HG03103 (cell line): Measurements from ENCODE around the gene ASS1.

ENCODE experiments used
- ATAC-seq: cut with Tn5 transposase; IDR thresholded peaks from one replicate; pipeline ENCODE4 v1.9.1; 2021; ENCODE audit warnings: low read depth; ENCODE audit not compliant: unreplicated experiment

The ASS1 gene

GRCh38 chr9:130451509-130452388 is 7.0 kb downstream of the ASS1 start:
- ATAC-seq, result no peak

DNA sequence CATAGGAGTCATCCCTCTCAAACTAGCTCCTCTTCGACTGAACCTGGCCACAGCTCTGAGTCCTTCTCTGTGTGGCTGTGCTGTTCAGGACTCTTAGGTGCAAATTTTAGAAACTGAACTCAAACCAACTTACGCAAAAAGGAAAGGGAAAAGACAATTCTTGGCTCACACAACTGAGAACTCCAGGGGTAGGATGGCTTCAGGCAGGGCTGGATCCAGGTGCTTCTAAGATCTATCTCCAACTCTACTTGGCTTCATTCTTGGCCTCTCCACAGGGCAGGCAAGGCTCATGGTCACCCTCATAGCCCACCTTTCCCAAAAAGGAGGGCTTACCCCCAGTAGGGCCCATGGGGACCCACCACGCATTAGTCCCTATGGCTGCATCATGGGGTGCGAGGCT is 8.1 kb downstream of the ASS1 start:
- ATAC-seq, result no peak

- ATAC-seq, result no peak
These were observed 8.7 kb downstream of the ASS1 start for GRCh38 chr9:130453487-130453886.

- no peak for ATAC-seq
These were observed 9.5 kb downstream of the ASS1 start for GRCh38 chr9:130454096-130454811.

DNA sequence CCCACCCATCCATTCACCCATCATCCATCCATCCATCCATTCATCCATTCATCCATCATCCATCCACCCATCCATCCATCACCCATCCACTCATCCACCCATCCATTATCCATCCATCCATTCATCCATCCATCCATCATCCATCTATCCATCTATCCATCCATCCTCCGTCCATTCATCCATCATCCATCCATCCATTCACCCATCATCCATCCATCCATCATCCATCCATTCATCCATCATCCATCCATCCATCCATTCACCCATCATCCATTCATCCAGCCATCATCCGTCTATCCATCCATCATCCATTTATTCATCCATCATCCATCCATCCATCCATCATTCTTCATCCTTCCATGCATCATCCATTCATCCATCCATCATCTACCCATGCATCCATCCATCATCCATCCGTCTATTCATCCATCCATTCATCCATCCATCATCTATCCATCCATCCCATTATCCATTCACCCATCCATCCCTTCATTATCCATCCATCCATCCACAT is 10.1 kb downstream of the ASS1 start:
- no peak for ATAC-seq

- no peak for ATAC-seq
These were observed 13.5 kb downstream of the ASS1 start for GRCh38 chr9:130458027-130458803.

DNA sequence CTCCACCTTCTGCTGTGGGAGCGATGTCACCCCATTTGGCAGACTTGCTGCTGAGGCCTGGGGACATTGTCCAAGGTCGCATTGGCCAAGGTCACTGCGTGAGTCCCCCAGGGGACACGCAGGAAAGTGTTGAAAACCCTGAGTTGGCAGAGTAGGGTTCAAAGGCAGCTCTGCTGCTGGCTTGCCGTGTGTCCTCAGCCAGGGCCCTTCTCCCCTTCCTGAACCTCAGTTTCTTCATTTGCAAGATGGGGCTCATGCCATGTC is 14.0 kb downstream of the ASS1 start:
- no peak for ATAC-seq

DNA sequence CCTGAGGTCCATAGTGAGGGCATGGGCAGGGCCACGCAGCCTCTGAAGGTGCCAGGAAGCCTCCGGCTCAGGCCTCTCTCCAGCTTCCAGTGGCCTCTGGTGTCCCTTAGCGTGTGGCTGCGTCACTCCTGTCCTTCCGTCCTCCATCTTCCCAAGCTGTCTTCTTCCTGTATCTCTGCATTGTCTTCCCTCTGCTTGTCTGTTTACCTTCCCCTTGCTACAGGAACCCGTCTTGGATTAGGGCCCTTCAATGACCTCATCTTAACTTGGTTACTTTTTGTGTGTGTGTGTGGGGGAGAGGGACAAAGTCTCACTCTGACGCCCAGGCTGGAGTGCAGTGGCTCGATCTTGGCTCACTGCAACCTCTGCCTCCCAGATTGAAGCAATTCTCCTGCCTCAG is 14.4 kb downstream of the ASS1 start:
- ATAC-seq, result no peak

- ATAC-seq, result no peak
These were observed 15.3 kb downstream of the ASS1 start for GRCh38 chr9:130459941-130460669.

DNA sequence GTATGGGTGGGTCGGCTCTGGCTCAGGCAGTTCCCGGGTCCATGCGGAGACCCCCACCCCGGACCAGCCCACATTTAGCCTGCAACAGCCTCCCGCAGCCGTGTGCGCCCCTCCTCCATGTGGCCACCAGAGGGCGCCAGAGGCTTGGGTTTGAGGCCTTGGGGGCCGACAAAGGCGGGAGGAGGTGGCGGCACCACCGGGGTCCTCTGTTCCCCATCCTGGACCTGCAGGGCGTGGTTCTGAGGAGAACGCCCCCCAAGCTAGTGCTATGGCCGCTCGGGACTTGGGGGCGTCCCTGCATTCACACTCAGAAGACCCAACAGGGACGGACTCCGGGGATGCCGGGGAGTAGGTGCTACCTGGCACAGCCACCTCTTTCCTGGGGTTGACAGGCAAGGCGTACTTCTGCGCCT is 16.5 kb downstream of the ASS1 start:
- ATAC-seq, result no peak

- ATAC-seq, result no peak
These were observed 17.0 kb downstream of the ASS1 start for GRCh38 chr9:130461731-130462130.

- no peak for ATAC-seq
These were observed 18.2 kb downstream of the ASS1 start for GRCh38 chr9:130462685-130463540.

DNA sequence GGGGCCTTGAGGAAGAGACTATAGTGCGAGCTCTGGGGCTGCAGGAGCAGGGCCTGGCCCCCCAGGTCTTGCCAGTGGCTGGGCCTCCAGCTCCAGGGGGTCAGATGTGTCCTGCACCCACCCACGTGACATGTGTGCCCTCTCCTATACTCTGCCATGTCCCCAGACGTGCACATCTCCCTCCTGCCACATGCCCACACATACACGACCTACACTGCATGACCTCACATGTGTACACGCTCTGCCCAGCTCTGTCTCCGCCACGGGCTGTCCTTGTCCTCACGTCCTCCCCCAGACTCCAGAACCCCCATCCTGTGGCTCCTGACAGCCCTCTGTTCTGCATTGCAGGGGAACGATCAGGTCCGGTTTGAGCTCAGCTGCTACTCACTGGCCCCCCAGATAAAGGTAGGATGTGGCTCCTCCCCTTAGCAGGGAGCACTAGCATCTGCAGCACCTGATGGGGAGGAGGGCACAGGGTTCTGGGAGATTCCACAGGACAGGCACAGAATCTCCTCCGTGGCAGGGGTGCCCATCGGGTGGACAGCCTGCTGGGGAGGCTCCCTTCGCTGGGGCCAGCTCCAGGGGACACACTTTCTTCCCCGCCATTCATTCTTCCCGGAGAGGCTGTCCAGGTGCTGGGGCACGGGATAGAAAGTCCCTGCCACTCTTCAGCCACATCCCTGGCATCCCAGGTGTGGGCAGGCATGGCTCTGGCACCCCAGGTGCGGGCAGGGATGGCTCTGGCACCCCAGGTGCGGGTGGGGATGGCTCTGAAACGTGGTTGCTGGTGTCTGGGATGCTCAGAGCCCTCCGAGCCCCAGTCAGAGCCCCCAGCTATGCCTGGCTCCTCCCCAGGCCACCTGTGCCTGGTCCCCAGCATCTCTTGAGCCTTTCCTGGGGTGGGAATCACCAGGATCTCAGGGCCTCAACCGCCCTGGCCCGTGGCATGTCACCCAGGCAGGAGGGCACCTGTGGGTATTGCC is 19.3 kb downstream of the ASS1 start:
- ATAC-seq, result no peak

DNA sequence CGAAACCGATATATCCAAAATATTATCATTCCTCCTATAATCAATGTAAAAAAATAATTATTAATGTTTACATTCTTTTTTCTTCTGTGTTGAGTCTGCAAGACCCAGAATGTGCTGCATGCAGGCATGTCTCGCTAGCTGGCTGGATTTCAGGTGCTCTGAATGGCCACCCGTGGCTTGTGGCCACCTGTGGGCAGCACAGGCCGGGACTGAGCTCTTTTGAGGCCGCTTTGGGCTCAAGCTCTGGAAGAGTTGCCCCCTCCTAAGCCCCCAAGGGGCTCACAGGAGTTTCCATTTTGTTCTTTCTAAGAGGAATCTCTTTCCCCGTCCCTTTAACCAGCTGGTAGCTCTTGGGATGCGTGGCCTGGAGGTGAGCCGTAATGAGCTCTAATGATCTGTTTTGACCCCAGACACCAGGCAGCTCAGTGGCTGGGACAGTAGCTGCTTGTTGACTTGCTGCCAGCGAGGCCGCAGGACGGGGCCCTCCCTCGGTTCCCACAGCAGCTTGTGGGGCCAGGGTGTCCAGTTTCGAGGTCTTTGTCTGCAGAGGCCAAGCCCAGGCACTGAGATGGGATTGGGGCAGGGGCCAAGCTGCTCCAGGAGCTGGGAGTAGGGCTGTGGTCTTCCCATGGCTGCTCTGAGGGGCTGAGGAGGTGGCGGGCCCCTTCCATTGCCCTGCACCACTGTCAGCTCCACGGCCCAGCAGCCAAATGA is 20.8 kb downstream of the ASS1 start:
- ATAC-seq, result no peak

DNA sequence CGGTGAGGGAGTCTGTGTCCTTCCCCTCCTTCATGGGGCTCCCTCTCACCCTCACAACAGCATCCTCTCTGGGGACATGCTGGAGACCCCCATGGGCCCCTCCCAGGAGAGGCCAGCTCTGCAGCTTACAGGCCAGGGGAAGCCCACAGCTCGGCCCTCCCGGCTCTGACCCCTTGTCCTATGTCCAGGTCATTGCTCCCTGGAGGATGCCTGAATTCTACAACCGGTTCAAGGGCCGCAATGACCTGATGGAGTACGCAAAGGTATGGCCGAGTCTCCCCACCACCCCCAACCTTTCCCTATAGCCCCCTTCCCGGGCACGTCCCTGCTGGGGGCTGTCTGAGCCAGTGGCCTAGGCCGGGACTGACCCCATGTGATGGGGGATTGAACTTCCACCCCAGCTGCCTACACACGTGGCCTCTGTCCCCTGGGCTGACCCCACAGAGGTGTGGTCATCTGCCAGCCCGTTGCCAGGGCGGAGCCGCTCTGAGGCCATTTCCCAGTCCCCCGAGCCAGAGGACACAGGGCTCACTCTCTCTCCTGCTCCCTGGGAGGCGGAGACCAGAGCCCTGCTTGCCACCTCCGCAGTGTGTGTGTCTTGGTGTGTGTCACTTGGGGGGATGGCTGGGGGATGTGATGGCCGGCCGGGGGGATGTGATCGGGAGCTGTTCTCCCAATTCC is 21.9 kb downstream of the ASS1 start:
- no peak for ATAC-seq

DNA sequence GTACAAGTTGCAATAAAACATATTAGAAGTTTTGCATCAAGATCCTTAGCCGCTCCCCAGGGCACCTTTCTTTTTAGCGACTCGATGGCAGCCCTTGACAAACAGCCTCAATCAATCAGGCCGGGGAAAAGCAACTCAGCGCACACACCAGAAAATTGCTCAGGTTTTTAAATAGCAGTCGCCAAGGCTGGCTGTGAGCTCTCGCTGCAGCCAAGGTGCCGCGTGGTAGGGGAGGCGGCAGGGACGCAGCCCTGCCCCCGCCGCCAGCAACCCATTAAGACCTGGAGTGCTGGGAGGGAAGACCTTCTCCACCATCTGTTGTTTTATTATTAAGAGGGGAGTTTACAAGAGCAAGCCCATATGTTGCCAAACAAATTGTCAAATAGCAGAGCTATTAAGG is 22.6 kb downstream of the ASS1 start:
- ATAC-seq, result no peak

DNA sequence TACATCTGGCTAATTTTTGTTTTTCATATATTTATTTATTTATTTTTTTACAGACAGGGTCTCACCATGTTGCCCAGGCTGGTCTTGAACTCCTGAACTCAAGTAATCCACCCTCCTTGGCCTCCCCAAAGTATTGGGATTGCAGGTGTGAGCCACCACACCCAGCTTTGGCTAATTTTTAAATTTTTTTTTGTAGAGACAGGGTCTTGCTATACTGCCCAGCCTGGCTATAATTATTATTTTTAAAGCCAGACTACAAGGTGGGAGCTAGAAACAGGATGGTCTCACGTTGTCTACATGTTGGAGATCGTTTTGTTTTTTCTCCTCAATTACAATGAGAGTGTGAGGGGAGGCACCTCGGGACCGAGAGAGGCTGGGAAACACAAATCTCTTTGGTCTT is 23.8 kb downstream of the ASS1 start:
- no peak for ATAC-seq
